Effector CD4-positive, alpha-beta T cell (primary cell): ENCODE measurements around the gene STING1.
A peak's percentile ranks its signal among the peaks of the same experiment; 100 is the strongest.
"Not testable (repeated sequence)": the region's sequence is repeated elsewhere in the genome, so short reads cannot be mapped to it uniquely, and the experiment has no call there.

ENCODE experiments used
- DNase-seq: peaks from one replicate; pipeline ENCODE4 v3.0.0-alpha.2; 2020

The STING1 gene

GRCh38 chr5:139462586-139463276 lies 19.8 kb downstream of the STING1 start, which contains the start of gene ECSCR:
Gene ECSCR (minus strand): TSS chr5:139462743. CDS start chr5:139462670, 73 bp downstream.
- DNase-seq, result no peak

DNA sequence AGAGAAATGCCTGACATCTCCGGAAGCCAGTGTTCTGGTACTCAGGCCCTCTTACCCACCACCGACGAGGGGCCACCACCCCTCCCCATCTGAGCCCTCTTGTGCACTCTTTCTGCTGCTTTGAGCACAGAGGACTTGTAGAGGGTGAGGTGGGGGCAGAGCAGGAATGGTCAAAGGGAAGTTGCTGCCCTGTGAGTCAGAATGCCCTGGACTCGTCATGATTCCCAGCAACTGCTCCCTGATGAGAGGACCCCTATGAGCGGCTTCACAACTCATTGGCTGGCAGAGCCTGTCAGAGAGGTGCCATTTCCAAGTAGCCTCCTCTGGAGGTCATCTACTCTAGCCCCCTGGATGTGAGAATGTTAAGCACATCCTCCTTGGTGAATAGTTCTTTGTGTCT lies 20.9 kb downstream of the STING1 start:
- DNase-seq, result no peak

- DNase-seq, result no peak
Measured at GRCh38 chr5:139461176-139461575, 21.4 kb downstream of the STING1 start.

GRCh38 chr5:139460455-139460854 lies 22.1 kb downstream of the STING1 start:
- DNase-seq, result no peak

DNA sequence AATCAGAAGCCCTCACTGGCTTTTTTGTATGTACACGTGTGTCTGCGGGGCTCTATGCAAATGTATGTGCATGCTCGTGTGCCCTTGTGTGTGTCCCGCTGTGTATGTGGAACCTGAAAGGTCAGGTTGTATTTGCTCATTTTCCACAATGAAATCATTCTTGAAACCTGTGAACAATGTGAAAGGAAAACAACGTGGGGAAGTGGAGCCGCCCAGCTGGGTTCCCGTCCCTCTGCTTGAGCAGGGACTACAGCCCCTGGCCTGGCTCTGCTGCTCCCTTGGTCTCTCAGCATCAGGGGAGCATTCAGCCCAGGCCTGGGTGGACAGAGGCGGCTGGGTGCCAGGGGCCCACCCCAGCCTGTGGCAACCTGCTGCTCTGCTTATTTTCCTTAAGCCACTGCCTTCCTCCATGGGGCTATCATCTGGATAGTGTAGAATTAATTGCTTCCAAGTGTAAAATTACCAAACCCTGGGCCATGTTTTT lies 23.1 kb downstream of the STING1 start:
- no peak for DNase-seq

DNA sequence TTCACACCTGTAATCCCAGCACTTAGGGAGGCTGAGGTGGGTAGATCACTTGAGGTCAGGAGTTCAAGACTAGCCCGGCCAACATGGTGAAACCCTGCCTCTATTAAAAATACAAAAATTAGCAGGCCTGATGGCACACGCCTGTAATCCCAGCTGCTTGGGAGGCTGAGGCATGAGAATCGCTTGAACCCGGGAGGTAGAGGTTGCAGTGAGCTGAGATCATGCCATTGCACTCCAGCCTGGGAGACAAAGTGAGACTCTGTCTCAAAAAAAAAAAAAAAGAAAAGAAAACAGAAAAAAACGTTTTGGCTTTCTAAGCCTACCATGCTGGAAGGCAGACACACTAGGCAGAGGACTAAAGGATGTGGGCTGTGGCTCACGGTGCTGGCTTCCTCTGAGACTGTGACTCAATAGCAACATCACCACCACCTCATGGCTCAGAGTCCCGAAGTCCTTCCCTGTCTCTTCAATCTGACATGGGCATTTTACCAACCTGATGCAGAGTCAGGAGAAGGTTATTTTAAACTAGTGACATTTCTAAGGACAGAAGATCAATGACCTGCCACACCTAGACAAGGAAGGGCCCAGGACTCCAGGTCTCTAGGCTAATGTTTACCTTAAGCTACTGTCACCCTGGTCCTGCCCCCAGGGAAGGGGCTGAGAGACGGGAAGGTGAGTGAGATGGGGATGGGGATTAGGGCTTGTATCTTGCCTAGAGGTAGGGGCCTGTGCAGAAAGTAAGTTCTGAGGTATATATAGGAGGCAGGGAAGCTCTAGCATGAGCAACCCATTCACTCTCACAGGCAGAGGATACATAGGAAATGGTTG lies 23.8 kb downstream of the STING1 start:
- peak; percentile 77 for DNase-seq

- DNase-seq, result no peak
Measured at GRCh38 chr5:139457653-139458306, 24.8 kb downstream of the STING1 start.

- no peak for DNase-seq
Measured at GRCh38 chr5:139457241-139457640, 25.3 kb downstream of the STING1 start.

DNA sequence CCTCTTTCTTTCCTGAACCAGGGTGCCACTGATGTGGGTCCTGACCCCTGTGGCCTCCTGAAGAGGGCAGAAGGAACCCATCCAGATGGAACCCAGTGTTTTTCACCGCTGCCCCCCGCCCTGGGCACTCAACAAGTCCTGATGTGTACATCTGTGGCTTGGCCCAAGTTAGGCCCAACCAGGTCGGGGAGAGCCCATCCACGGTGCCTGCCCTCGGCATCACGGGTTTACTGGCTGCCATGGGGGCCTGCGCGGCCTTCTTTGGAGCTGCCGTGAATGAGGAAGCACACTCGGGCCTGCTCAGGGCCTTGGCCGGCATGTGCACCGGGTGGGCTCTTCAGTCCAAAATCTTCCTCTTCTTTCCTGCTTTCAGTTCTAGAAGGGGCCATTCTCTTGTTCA lies 25.8 kb downstream of the STING1 start:
- DNase-seq, result no peak

DNA sequence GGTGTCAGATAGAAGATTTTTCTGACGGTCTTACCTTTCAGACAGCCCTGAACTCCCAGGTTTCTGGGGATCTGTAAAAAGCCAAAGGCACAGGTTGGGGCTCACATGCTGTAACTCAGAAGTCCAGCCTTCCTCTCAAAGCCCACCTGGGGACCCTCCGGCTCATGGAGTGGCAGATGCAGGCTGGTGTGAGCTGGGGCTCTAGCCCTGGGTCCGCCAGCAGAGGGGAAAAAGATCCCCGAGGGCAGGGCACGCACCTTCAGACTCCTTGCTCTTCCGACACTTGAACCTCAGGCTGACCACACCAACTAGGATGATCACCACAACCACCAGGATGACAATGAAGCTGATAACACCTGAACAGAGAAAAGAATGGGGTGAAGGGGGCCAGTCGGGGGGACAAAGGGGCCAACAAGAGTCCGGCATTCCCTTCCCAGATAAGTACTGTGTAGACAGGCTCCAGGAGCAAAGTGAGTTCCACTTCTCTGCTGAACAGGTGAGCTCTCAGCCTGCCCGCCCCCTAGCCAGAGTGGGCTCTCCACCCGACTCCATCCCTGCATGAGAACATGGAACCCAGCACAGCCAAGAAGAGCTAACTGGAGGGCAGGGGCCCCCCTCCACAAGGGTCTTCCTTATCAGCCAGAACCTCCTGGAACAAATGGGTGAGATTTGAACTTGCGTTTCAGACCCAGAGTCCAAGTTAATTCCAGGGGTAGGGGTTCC lies 27.8 kb downstream of the STING1 start:
- no peak for DNase-seq

DNA sequence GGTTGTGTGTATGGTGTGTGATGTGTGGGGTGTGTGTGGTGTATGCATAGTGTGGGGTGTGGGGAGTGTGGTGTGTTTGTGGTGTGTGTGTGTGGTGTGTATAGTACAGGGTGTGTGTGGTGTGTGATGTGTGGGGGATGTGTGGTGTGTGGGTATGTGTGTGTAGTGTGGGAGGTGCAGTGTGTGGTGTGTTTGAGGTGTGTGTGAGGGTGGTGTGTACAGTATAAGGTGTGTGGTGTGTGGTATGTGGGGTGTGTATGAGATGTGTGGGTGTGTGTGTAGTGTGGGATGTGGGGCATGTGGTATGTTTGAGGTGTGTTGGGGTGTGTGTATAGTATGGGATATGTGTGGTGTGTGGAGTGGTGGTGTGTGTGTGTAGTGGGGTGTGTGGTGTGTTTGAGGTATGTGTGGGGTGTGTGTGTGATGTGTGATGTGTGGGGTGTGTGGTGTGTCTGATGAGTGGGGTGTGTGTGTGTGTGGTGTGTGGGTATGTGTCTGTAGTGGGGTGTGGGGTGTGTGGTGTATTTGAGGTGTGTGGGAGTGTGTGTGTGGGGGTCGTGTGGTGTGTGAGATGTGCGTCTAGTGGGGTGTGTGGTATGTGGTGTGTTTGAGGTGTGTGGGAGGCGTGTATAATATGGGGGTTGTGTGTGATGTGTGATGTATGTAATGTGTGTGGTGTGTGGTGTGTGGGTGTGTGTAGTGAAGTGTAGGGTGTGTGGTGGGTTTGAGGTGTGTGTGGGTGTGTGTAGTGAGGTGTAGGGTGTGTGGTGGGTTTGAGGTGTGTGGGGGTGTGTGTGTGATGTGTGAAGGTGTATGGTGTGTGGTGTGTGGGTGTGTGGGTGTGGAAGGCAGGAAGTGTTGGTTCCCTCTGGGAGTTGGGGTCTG lies 28.6 kb downstream of the STING1 start:
- DNase-seq, result no peak

DNA sequence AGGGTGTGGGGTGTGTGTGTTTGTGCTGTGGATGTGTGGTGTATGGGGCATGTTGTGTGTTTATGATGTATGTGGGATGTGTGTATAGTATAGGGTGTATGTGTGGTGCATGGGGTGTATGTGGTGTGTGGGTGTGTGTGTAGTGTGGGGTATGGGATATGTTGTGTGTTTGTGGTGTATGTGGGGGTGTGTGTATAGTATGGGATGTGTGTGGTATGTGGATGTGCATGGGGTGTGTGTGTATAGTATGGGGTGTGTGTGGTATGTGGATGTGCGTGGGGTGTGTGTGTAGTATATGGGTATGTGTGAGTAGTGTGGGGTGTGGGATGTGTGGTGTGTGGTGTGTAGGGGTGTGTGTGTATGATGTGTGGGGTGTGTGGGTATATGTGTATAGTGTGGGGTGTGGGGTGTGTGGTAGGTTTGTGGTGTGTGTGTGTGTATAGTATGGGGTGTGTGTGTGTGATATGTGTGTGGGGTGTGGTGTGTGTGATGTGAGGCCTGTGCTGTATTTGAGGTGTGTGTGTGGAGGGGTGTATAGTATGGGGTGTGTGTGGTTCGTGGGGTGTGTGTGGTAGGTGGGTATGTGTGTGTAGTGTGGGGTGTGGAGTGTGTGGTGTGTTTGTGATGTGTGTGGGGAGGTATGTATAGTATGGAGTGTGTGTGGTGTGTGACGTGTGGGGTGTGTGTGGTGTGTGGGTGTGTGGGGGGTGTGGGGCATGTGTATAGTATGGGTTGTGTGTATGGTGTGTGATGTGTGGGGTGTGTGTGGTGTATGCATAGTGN lies 30.5 kb downstream of the STING1 start:
- no peak for DNase-seq

- DNase-seq, result no peak
Measured at GRCh38 chr5:139451176-139451575, 31.4 kb downstream of the STING1 start.

DNA sequence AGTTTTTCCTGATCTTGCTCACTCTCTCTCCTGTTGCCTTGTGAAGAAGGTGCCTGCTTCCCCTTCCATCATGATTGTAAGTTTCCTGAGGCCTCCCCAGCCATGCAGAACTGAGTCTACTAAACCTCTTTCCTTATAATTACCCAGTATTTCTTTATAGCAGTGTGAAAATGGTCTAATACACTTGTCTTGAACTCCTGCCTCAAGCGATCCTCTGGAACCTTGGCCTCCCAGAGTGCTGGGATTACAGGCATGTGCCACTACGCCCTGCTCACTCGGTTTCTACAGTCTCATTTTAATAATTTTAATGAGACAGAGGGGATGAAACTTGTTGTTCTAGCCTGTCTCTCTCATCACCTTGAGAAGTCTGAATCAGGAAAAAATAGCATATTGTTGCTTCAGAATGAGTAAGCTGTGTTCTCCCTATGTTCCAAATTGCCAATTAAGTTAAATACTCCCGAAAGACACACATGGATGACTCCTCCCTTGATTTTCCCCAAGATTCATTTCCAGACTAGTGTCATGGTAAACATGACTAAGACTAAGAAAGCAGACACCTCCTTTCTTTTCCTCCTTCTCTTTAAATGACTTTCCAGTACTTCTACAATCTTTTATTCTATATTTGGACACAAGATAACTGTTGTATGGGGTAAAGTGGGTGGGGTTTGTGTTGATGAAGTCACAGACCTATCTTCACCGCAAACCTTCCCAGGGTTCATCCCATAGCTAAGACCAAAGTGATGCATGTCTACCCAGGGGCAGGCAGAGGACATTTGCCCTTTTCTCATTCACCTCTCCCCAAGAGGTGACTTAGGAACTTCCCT lies 35.4 kb downstream of the STING1 start:
- DNase-seq, result no peak

GRCh38 chr5:139445325-139446170 lies 37.0 kb downstream of the STING1 start:
- DNase-seq, result no peak

DNA sequence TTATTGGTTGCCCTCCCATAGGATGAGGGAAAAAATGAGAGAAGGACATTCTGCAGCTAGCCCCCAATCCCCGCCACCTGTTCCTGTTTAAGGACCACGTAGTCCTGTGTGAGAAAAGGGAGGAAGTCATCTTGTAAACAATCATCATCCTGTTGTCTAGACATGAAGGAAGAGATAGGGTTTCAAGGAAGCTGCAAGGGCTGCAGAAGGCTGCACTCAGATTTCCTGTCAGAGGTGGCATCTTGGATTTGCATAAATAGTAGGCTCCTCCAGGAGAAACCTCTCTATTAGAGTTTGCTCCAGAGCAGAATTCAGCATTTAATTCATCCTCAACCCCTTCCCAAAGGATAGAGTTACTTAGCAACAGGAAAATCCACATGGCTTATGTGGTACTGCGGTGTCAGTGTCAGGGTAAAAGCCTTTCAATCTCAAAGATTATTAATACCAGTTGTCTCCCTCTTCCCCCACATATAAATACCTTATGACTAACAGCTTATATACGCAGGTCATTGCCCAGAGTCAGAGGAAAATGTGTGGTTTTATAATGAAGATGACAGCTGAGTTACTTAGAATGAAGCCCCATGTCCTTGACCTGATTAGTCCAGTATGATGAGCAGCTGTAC lies 38.6 kb downstream of the STING1 start:
- peak; percentile 28 for DNase-seq

DNA sequence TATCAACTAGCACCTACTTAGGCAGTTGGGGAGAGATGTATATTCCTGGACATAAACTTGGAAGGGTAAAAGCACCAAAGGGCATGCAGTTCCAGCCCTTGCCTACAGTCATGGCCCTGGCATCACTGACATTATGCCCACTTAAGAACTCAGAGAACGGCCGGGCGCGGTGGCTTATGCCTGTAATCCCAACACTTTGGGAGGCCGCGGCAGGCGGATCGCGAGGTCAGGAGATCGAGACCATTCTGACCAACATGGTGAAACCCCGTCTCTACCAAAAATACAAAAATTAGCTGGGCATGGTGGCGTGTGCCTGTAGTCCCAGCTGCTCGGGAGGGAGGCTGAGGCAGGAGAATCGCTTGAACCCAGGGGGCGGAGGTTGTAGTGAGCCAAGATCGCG lies 42.1 kb downstream of the STING1 start:
- not testable (repeated sequence) for DNase-seq
